WTC11 (cell line): ENCODE results near the gene SCARB2. TPM values are rescaled to one million over a fixed set of nuclear protein-coding genes. Genes with fewer than 3 reads are reported as not detected.
A peak's percentile ranks its signal among the peaks of the same experiment; 100 is the strongest.

Source experiments
- ATAC-seq: fragments of 200-7000 bp; cut with Tn5 transposase; 2 replicates; pipeline ENCODE4 v1.10.0; 2021; ENCODE audit warnings: mild to moderate bottlenecking, moderate library complexity
- CTCF ChIA-PET: fragments of 300-600 bp; sonication (Branson Sonifier 250); formaldehyde crosslinking; loops from one replicate; lab custom pipeline; 2021; ENCODE audit warnings: antibody characterized with exemption; lab: Charles Lee
- POLR2A ChIA-PET: fragments of 350-600 bp; sonication (Branson Sonifier 250); formaldehyde crosslinking; loops from one replicate; lab custom pipeline; 2021; ENCODE audit warnings: antibody characterized with exemption; lab: Charles Lee
- DNase-seq: peaks from one replicate; pipeline ENCODE4 v3.0.0; 2021; ENCODE audit warnings: low spot score
- H3K27ac Mint-ChIP-seq: 2 replicates; pipeline ENCODE4 v1.8.0; 2021; ENCODE audit warnings: mixed read lengths
- H3K27me3 Mint-ChIP-seq: 2 replicates; pipeline ENCODE4 v1.8.0; 2021; ENCODE audit warnings: low read depth, mild to moderate bottlenecking, moderate library complexity, mixed read lengths
- H3K36me3 Mint-ChIP-seq: 2 replicates; pipeline ENCODE4 v1.8.0; 2021; ENCODE audit warnings: mixed read lengths
- H3K4me1 Mint-ChIP-seq: 2 replicates; pipeline ENCODE4 v1.8.0; 2022; ENCODE audit warnings: mixed read lengths
- H3K4me3 Mint-ChIP-seq: 2 replicates; pipeline ENCODE4 v1.8.0; 2021; ENCODE audit warnings: mild to moderate bottlenecking, moderate library complexity, mixed read lengths
- H3K9me3 Mint-ChIP-seq: 2 replicates; pipeline ENCODE4 v1.8.0; 2021; ENCODE audit warnings: mixed read lengths
- CREM ChIP-seq: sonication (generic); formaldehyde crosslinking; IDR thresholded peaks from 2 replicates; pipeline ENCODE4 v1.8.1; 2022; ENCODE audit warnings: mild to moderate bottlenecking, missing genetic modification reagents, moderate library complexity
- CTCF ChIP-seq: fragments of 200-600 bp; IDR thresholded peaks from 2 replicates; pipeline ENCODE4 v1.8.0; 2022; ENCODE audit warnings: antibody characterized with exemption
- E2F1 ChIP-seq: sonication (generic); formaldehyde crosslinking; IDR thresholded peaks from 2 replicates; pipeline ENCODE4 v1.8.0; 2022; ENCODE audit warnings: mild to moderate bottlenecking, missing genetic modification reagents
- E2F5 ChIP-seq: sonication (generic); formaldehyde crosslinking; IDR thresholded peaks from 2 replicates; pipeline ENCODE4 v1.8.1; 2022; ENCODE audit warnings: mild to moderate bottlenecking, moderate library complexity, missing genetic modification reagents
- EMX1 ChIP-seq: fragments of 250-450 bp; sonication (Bioruptor Pico); IDR thresholded peaks from 2 replicates; pipeline ENCODE4 v1.8.0; 2021; ENCODE audit warnings: mild to moderate bottlenecking
- ERG ChIP-seq: fragments of 250-450 bp; sonication (Bioruptor Pico); IDR thresholded peaks from 2 replicates; pipeline ENCODE4 v1.8.0; 2021; ENCODE audit warnings: mild to moderate bottlenecking
- ESRRA ChIP-seq: sonication (generic); formaldehyde crosslinking; IDR thresholded peaks from 2 replicates; pipeline ENCODE4 v1.8.1; 2022; ENCODE audit warnings: mild to moderate bottlenecking, missing genetic modification reagents, borderline replicate concordance
- ETV6 ChIP-seq: sonication (generic); formaldehyde crosslinking; IDR thresholded peaks from 2 replicates; pipeline ENCODE4 v1.8.1; 2022; ENCODE audit warnings: mild to moderate bottlenecking, missing genetic modification reagents
- FOXK1 ChIP-seq: sonication (generic); formaldehyde crosslinking; IDR thresholded peaks from 2 replicates; pipeline ENCODE4 v1.8.0; 2022; ENCODE audit warnings: mild to moderate bottlenecking, moderate library complexity, missing genetic modification reagents
- GABPB1 ChIP-seq: sonication (generic); formaldehyde crosslinking; IDR thresholded peaks from 2 replicates; pipeline ENCODE4 v1.8.1; 2023; ENCODE audit warnings: mild to moderate bottlenecking, missing genetic modification reagents
- HMGXB4 ChIP-seq: sonication (generic); formaldehyde crosslinking; IDR thresholded peaks from 2 replicates; pipeline ENCODE4 v1.8.1; 2023; ENCODE audit warnings: mild to moderate bottlenecking, moderate library complexity, missing genetic modification reagents
- IRF1 ChIP-seq: sonication (generic); formaldehyde crosslinking; IDR thresholded peaks from 2 replicates; pipeline ENCODE4 v1.8.0; 2023; ENCODE audit warnings: missing genetic modification reagents
- KAT7 ChIP-seq: sonication (generic); formaldehyde crosslinking; IDR thresholded peaks from 2 replicates; pipeline ENCODE4 v1.8.1; 2023; ENCODE audit warnings: missing genetic modification reagents, mild to moderate bottlenecking, borderline replicate concordance
- MAX ChIP-seq: sonication (generic); formaldehyde crosslinking; IDR thresholded peaks from 2 replicates; pipeline ENCODE4 v1.8.0; 2022; ENCODE audit warnings: mild to moderate bottlenecking, missing genetic modification reagents
- MXD4 ChIP-seq: fragments of 250-450 bp; sonication (Bioruptor Pico); IDR thresholded peaks from 2 replicates; pipeline ENCODE4 v1.8.0; 2021; ENCODE audit warnings: mild to moderate bottlenecking, moderate library complexity, borderline replicate concordance
- NR2C2 ChIP-seq: sonication (generic); formaldehyde crosslinking; IDR thresholded peaks from 2 replicates; pipeline ENCODE4 v1.8.0; 2022; ENCODE audit warnings: mild to moderate bottlenecking, missing genetic modification reagents
- NR3C1 ChIP-seq: sonication (generic); formaldehyde crosslinking; conservative IDR thresholded peaks from 2 replicates; pipeline ENCODE4 v1.8.1; 2023; ENCODE audit warnings: low read depth, mild to moderate bottlenecking, missing genetic modification reagents
- SMAD3 ChIP-seq: sonication (generic); formaldehyde crosslinking; IDR thresholded peaks from 2 replicates; pipeline ENCODE4 v1.8.0; 2022; ENCODE audit warnings: missing genetic modification reagents, mild to moderate bottlenecking, borderline replicate concordance
- SP1 ChIP-seq: sonication (generic); formaldehyde crosslinking; conservative IDR thresholded peaks from 2 replicates; pipeline ENCODE4 v1.8.1; 2022; ENCODE audit warnings: missing genetic modification reagents
- TEAD1 ChIP-seq: sonication (generic); formaldehyde crosslinking; IDR thresholded peaks from 2 replicates; pipeline ENCODE4 v1.8.0; 2022; ENCODE audit warnings: mild to moderate bottlenecking, missing genetic modification reagents
- TEAD4 ChIP-seq: sonication (generic); formaldehyde crosslinking; IDR thresholded peaks from 2 replicates; pipeline ENCODE4 v1.8.0; 2022; ENCODE audit warnings: mild to moderate bottlenecking, missing genetic modification reagents
- USF1 ChIP-seq: sonication (generic); formaldehyde crosslinking; IDR thresholded peaks from 2 replicates; pipeline ENCODE4 v1.8.0; 2022; ENCODE audit warnings: mild to moderate bottlenecking, missing genetic modification reagents
- ZNF219 ChIP-seq: sonication (generic); formaldehyde crosslinking; IDR thresholded peaks from 2 replicates; pipeline ENCODE4 v1.8.0; 2023; ENCODE audit warnings: missing genetic modification reagents, mild to moderate bottlenecking, borderline replicate concordance
- ZNF232 ChIP-seq: sonication (generic); formaldehyde crosslinking; IDR thresholded peaks from 2 replicates; pipeline ENCODE4 v1.8.0; 2022; ENCODE audit warnings: mild to moderate bottlenecking, missing genetic modification reagents
- total RNA-seq: library from RNA; stranded (reverse); gene quantifications from 3 replicates; pipeline ENCODE4 v1.2.3, GENCODE V29; 2021

SCARB2 gene
- total RNA-seq, 1 experiment from 2014 or later, result 38.0 TPM

- DNase-seq, result peak; percentile 95
- Mint-ChIP-seq H3K9me3 (peaks cover 6% of the 10 kb centered on the region), H3K36me3 (peaks cover 12% of the 10 kb centered on the region), H3K27ac (peak within 1 kb of the TSS; percentile 95), H3K4me3 (peak within 1 kb of the TSS; percentile 99), H3K4me1 (peaks cover 26% of the 10 kb centered on the region), H3K27me3 (no peaks in the 10 kb centered on the region)
- ATAC-seq, result peak; percentile 93
- ChIA-PET POLR2A (interaction anchor here (0.8 kb wide), 1 partner anchor 11 kb away, joined by 3 read pairs; no protein-coding TSS in a partner anchor), CTCF (interaction anchor here (1.4 kb wide), 1 partner anchor 232 kb away, joined by 3 read pairs; no protein-coding TSS in a partner anchor)
- TF ChIP-seq ETV6 (CRISPR knock-in tag), result peak; percentile 70
- TF ChIP-seq ERG (CRISPR knock-in tag), result 0 out of 2 replicates have a peak, but pooled peaks have one; percentile 8
- peak; percentile 57 for TF ChIP-seq USF1 (CRISPR knock-in tag)
- TF ChIP-seq ZNF219 (CRISPR knock-in tag), result 0 out of 2 replicates have a peak, but pooled peaks have one; percentile 32
- TF ChIP-seq MXD4, result no peak
- peak; percentile 81; the same call in 1 of the 2 replicates for TF ChIP-seq ESRRA (CRISPR knock-in tag)
- peak; percentile 51; the same call in 1 of the 2 replicates for TF ChIP-seq E2F5
- TF ChIP-seq MAX, result peak; percentile 90
- TF ChIP-seq NR2C2, result no peak
- TF ChIP-seq HMGXB4 (CRISPR knock-in tag), result peak; percentile 94
- TF ChIP-seq E2F1 (CRISPR knock-in tag), result peak; percentile 79; the same call in 1 of the 2 replicates
- TF ChIP-seq IRF1, result peak; percentile 48
- TF ChIP-seq ZNF232 (CRISPR knock-in tag), result peak; percentile 75; the same call in 1 of the 2 replicates
- TF ChIP-seq GABPB1 (CRISPR knock-in tag), result peak; percentile 88
- no peak for TF ChIP-seq CTCF
- peak; percentile 89 for TF ChIP-seq TEAD1 (CRISPR knock-in tag)
- TF ChIP-seq FOXK1 (CRISPR knock-in tag), result peak; percentile 88; the same call in 1 of the 2 replicates
- TF ChIP-seq EMX1 (CRISPR knock-in tag), result no peak; the same call in 1 of the 2 replicates
- no peak for TF ChIP-seq TEAD4
- TF ChIP-seq SMAD3 (CRISPR knock-in tag), result peak; percentile 44; the same call in 1 of the 2 replicates
- peak; percentile 94 for TF ChIP-seq KAT7 (CRISPR knock-in tag)
- peak; percentile 91 for TF ChIP-seq CREM (CRISPR knock-in tag)
- peak; percentile 98 for TF ChIP-seq SP1 (CRISPR knock-in tag)
- no peak for TF ChIP-seq NR3C1 (CRISPR knock-in tag)
These were observed 65.3 kb downstream of the SCARB2 start, which contains the start of gene NUP54 for GRCh38 chr4:76148142-76148865. TSS of gene NUP54 (minus strand) at chr4:76148397. CDS start at chr4:76148374, 23 bp downstream.
